H1 (cell line): ENCODE measurements around the gene EXOG. TPM values are rescaled to one million over a fixed set of nuclear protein-coding genes. Genes with fewer than 3 reads are reported as not detected.

Experiments used
- polyA plus RNA-seq, 7 experiments: library from polyadenylated mRNA; depleted of rRNA in 3 of 7; stranded (reverse) in 5 of 7; unstranded in 2 of 7; fragments of >200 nt in 5 of 7; fragments of 200-250 nt in 2 of 7; gene quantifications; 1 replicate in 5 of 7; 2 replicates in 1 of 7; 4 replicates in 1 of 7; pipeline versions ENCODE4 v1.2.1 to v1.2.3, GENCODE V29; 2011 to 2013; ENCODE audit warnings: missing spikeins in 2 of 7, mixed read lengths in 2 of 7
- total RNA-seq: library from RNA; stranded (reverse); fragmentation: NEBNext Ultra II Directional; extraction: Animal tissue kit (Norgen Biotek cat#: 25700); gene quantifications from 2 replicates; pipeline ENCODE4 v1.2.1, GENCODE V29; 2021
- TF ChIP-seq, protein P1 (sequence below): fragments of 300-600 bp; sonication (generic); IDR thresholded peaks from 2 replicates; pipeline ENCODE4 v1.7.1; 2012; ENCODE audit warnings: low read length, moderate library complexity, mild to moderate bottlenecking, inconsistent platforms; ENCODE audit not compliant: insufficient replicate concordance

The EXOG gene
- total and polyA plus RNA-seq, 2 of the 8 experiments (the other 6 are each of a cell fraction or from before 2014, with no cell fraction given) = 7.2 to 12.9 TPM

- TF ChIP-seq, protein P1, sequence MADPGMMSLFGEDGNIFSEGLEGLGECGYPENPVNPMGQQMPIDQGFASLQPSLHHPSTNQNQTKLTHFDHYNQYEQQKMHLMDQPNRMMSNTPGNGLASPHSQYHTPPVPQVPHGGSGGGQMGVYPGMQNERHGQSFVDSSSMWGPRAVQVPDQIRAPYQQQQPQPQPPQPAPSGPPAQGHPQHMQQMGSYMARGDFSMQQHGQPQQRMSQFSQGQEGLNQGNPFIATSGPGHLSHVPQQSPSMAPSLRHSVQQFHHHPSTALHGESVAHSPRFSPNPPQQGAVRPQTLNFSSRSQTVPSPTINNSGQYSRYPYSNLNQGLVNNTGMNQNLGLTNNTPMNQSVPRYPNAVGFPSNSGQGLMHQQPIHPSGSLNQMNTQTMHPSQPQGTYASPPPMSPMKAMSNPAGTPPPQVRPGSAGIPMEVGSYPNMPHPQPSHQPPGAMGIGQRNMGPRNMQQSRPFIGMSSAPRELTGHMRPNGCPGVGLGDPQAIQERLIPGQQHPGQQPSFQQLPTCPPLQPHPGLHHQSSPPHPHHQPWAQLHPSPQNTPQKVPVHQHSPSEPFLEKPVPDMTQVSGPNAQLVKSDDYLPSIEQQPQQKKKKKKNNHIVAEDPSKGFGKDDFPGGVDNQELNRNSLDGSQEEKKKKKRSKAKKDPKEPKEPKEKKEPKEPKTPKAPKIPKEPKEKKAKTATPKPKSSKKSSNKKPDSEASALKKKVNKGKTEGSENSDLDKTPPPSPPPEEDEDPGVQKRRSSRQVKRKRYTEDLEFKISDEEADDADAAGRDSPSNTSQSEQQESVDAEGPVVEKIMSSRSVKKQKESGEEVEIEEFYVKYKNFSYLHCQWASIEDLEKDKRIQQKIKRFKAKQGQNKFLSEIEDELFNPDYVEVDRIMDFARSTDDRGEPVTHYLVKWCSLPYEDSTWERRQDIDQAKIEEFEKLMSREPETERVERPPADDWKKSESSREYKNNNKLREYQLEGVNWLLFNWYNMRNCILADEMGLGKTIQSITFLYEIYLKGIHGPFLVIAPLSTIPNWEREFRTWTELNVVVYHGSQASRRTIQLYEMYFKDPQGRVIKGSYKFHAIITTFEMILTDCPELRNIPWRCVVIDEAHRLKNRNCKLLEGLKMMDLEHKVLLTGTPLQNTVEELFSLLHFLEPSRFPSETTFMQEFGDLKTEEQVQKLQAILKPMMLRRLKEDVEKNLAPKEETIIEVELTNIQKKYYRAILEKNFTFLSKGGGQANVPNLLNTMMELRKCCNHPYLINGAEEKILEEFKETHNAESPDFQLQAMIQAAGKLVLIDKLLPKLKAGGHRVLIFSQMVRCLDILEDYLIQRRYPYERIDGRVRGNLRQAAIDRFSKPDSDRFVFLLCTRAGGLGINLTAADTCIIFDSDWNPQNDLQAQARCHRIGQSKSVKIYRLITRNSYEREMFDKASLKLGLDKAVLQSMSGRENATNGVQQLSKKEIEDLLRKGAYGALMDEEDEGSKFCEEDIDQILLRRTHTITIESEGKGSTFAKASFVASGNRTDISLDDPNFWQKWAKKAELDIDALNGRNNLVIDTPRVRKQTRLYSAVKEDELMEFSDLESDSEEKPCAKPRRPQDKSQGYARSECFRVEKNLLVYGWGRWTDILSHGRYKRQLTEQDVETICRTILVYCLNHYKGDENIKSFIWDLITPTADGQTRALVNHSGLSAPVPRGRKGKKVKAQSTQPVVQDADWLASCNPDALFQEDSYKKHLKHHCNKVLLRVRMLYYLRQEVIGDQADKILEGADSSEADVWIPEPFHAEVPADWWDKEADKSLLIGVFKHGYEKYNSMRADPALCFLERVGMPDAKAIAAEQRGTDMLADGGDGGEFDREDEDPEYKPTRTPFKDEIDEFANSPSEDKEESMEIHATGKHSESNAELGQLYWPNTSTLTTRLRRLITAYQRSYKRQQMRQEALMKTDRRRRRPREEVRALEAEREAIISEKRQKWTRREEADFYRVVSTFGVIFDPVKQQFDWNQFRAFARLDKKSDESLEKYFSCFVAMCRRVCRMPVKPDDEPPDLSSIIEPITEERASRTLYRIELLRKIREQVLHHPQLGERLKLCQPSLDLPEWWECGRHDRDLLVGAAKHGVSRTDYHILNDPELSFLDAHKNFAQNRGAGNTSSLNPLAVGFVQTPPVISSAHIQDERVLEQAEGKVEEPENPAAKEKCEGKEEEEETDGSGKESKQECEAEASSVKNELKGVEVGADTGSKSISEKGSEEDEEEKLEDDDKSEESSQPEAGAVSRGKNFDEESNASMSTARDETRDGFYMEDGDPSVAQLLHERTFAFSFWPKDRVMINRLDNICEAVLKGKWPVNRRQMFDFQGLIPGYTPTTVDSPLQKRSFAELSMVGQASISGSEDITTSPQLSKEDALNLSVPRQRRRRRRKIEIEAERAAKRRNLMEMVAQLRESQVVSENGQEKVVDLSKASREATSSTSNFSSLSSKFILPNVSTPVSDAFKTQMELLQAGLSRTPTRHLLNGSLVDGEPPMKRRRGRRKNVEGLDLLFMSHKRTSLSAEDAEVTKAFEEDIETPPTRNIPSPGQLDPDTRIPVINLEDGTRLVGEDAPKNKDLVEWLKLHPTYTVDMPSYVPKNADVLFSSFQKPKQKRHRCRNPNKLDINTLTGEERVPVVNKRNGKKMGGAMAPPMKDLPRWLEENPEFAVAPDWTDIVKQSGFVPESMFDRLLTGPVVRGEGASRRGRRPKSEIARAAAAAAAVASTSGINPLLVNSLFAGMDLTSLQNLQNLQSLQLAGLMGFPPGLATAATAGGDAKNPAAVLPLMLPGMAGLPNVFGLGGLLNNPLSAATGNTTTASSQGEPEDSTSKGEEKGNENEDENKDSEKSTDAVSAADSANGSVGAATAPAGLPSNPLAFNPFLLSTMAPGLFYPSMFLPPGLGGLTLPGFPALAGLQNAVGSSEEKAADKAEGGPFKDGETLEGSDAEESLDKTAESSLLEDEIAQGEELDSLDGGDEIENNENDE = no peak
These were observed 7.2 kb upstream of the EXOG start (continued) for GRCh38 chr3:38488949-38489348.
